Osteocyte (in vitro differentiated cells): ENCODE measurements around the gene ARFGAP2. TPM values are rescaled to one million over a fixed set of nuclear protein-coding genes. Genes with fewer than 3 reads are reported as not detected.

Experiments
- DNase-seq: peaks from one replicate; pipeline ENCODE4 v3.0.0; 2021; ENCODE audit warnings: mixed read lengths; ENCODE audit not compliant: unreplicated experiment; ENCODE audit errors: extremely low spot score
- H3K27ac Mint-ChIP-seq: one replicate; pipeline ENCODE4 v1.8.0; 2021; ENCODE audit warnings: mild to moderate bottlenecking, mixed read lengths; ENCODE audit not compliant: unreplicated experiment
- H3K27me3 Mint-ChIP-seq: one replicate; pipeline ENCODE4 v1.8.0; 2021; ENCODE audit warnings: mixed read lengths; ENCODE audit not compliant: unreplicated experiment
- H3K36me3 Mint-ChIP-seq: one replicate; pipeline ENCODE4 v1.8.0; 2021; ENCODE audit warnings: mixed read lengths; ENCODE audit not compliant: unreplicated experiment
- H3K4me1 Mint-ChIP-seq: one replicate; pipeline ENCODE4 v1.8.0; 2021; ENCODE audit warnings: mixed read lengths; ENCODE audit not compliant: unreplicated experiment
- H3K4me3 Mint-ChIP-seq: one replicate; pipeline ENCODE4 v1.8.0; 2021; ENCODE audit warnings: mild to moderate bottlenecking, moderate library complexity, mixed read lengths; ENCODE audit not compliant: unreplicated experiment
- H3K9me3 Mint-ChIP-seq: one replicate; pipeline ENCODE4 v1.8.0; 2021; ENCODE audit warnings: mixed read lengths; ENCODE audit not compliant: unreplicated experiment
- total RNA-seq: library from RNA; stranded (reverse); gene quantifications from 2 replicates; pipeline ENCODE4 v1.2.1, GENCODE V29; 2021
- TF ChIP-seq, protein P1 (sequence below): fragments of 200-600 bp; sonication (generic); IDR thresholded peaks from 2 replicates; pipeline ENCODE4 v1.5.0; 2021; ENCODE audit warnings: antibody characterized with exemption, mild to moderate bottlenecking, moderate library complexity

The ARFGAP2 gene
- total RNA-seq, 1 donor from 2014 or later: 73.4 TPM

DNA sequence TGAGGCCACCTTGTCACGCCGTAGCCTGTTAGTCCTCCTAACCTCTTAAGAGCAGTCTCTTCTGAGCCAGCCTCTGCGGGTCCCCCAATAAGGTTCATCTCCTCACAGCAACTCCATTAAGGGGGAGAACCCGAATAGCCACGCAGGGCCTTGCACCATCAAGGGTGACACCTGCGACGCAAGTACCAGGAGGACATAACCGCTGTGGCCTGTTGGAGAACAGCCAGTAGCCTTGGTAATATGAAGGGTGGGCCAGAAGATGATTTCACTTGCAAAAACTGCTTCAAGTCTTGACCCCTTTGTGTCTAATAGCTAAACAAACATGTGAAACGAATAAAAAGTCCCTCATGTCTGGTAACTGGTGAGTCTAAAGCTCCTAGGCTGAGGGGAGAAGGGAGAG, 14.8 kb downstream of the ARFGAP2 start:
- H3K36me3 Mint-ChIP-seq: peaks cover 10% of the 10 kb centered on the region
- TF ChIP-seq, protein P1, sequence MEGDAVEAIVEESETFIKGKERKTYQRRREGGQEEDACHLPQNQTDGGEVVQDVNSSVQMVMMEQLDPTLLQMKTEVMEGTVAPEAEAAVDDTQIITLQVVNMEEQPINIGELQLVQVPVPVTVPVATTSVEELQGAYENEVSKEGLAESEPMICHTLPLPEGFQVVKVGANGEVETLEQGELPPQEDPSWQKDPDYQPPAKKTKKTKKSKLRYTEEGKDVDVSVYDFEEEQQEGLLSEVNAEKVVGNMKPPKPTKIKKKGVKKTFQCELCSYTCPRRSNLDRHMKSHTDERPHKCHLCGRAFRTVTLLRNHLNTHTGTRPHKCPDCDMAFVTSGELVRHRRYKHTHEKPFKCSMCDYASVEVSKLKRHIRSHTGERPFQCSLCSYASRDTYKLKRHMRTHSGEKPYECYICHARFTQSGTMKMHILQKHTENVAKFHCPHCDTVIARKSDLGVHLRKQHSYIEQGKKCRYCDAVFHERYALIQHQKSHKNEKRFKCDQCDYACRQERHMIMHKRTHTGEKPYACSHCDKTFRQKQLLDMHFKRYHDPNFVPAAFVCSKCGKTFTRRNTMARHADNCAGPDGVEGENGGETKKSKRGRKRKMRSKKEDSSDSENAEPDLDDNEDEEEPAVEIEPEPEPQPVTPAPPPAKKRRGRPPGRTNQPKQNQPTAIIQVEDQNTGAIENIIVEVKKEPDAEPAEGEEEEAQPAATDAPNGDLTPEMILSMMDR: no peak
- no peak for DNase-seq
- H3K4me1 Mint-ChIP-seq: peaks cover 4% of the 10 kb centered on the region
- no peaks in the 10 kb centered on the region for H3K27me3 Mint-ChIP-seq
- H3K4me3 Mint-ChIP-seq: no peak overlapping the region
- H3K27ac Mint-ChIP-seq: peak overlapping the region; percentile 34
- no peaks in the 10 kb centered on the region for H3K9me3 Mint-ChIP-seq

DNA sequence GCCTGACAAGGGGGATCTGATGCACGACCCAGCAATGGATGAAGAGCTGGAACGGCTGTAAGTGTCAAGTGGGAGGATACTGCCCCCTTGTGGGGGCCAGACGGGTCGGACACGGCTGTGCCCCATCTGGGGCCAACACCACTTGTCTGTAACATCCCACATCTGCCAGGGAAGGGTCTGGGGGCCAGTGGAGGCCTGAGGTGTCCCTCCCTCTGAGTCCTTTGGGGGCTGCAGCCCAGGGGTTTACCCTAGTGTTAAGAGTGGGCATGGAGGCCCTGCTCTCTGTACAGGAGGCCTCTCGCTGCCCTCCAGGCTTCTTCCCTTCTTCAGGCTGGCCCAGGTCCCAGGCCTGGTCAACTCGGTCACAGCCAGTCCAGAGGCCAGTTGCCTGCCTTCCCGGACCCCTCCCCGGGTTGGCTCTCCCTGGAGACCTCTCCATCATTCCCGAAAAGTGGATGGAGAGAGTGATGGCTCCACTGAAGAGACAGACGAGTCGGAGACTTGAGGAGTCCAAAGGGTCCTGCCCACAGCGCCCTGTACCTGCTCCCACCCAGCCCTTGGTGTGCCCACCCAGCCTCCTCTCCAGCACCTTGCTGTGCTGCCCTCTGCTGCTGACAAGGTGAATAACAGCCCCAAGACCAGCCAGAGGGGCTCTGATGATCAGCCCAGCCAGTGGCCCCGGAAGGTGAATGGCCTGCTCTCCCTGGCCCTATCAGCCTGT, 15.4 kb downstream of the ARFGAP2 start:
- TF ChIP-seq, protein P1: peak; percentile 64
- peaks cover 10% of the 10 kb centered on the region for H3K36me3 Mint-ChIP-seq
- H3K27ac Mint-ChIP-seq: peak overlapping the region; percentile 34
- no peak overlapping the region for H3K4me3 Mint-ChIP-seq
- DNase-seq: no peak
- H3K4me1 Mint-ChIP-seq: peaks cover 4% of the 10 kb centered on the region
- no peaks in the 10 kb centered on the region for H3K9me3 Mint-ChIP-seq
- H3K27me3 Mint-ChIP-seq: no peaks in the 10 kb centered on the region

DNA sequence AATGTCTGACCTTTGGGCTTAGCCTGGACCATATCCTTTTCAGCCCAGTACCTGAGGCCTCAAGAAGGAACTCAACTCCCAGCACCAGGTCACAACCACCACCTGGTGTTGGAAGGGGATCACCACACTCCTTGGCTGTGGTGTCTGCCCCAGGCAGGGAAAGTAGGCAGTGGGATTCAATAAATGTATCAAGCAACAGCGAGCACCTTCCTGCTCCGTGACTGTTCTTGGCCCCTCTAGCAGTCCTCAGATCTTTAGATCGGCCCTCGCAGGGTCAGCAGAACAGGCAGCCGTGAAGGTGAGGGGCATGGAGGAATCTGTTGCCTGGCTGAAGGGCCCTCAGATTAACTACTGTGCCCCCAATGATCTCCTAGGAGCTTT, 15.9 kb downstream of the ARFGAP2 start:
- peaks cover 4% of the 10 kb centered on the region for H3K4me1 Mint-ChIP-seq

DNA sequence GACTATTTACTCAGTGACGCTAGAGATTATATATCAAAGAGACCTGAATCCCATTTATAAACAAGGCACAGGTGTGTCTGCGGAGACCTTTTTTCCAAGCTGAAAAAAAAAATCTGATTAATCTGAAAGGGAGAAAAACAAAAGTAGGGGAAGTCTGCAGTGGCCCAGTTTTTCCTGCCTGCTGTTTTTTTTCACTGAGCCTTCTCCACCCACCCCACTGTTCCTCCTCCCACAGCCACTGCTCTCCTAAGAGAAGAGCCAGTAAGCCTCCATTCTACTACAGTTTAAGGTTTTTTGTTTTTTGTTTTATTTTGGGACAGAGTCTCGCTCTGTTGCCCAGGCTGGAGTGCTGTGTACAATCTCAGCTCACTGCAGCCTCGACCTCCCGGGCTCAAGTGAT, 18.4 kb downstream of the ARFGAP2 start:
- H3K27ac Mint-ChIP-seq: no peak overlapping the region

More for the DNA sequence above, 15.9 kb downstream of the ARFGAP2 start:
- Mint-ChIP-seq H3K36me3 (peaks cover 8% of the 10 kb centered on the region), H3K27ac (no peak overlapping the region), H3K4me3 (no peak overlapping the region), H3K27me3 (no peaks in the 10 kb centered on the region), H3K9me3 (no peaks in the 10 kb centered on the region)
- no peak for DNase-seq
- TF ChIP-seq, protein P1: no peak

DNA sequence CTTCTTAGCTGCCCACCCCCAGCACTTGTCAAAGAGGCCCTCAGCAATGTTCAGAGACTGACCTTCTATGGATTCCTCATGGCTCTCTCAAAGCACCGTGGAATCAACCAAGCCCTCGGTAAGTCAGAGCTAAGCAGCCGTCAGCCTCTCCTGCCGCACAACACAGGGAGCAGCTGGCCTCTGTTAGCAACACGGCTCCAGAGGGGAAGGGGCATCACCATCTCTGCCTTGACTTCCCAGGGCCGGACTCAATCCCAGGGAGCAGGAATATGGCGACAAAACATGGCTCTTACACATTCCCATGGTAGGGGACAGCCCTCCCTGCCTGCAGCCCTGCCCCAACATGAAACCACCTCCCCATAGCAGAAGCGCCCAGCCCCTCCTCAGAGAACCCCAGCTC, 18.9 kb downstream of the ARFGAP2 start:
- Mint-ChIP-seq H3K9me3 (no peaks in the 10 kb centered on the region), H3K27me3 (no peaks in the 10 kb centered on the region), H3K36me3 (peaks cover 3% of the 10 kb centered on the region), H3K4me3 (no peak overlapping the region), H3K27ac (no peak overlapping the region), H3K4me1 (peaks cover 17% of the 10 kb centered on the region)
- DNase-seq: no peak
- TF ChIP-seq, protein P1: no peak

More for the DNA sequence above, 18.4 kb downstream of the ARFGAP2 start:
- Mint-ChIP-seq H3K27me3 (no peaks in the 10 kb centered on the region), H3K4me1 (peaks cover 13% of the 10 kb centered on the region), H3K36me3 (peaks cover 3% of the 10 kb centered on the region), H3K9me3 (no peaks in the 10 kb centered on the region), H3K4me3 (no peak overlapping the region)
- no peak for DNase-seq
- TF ChIP-seq, protein P1: no peak
